ENCODE data around the gene WDR90.
A peak's percentile ranks its signal among the peaks of the same experiment; 100 is the strongest.

Gene WDR90

DNA sequence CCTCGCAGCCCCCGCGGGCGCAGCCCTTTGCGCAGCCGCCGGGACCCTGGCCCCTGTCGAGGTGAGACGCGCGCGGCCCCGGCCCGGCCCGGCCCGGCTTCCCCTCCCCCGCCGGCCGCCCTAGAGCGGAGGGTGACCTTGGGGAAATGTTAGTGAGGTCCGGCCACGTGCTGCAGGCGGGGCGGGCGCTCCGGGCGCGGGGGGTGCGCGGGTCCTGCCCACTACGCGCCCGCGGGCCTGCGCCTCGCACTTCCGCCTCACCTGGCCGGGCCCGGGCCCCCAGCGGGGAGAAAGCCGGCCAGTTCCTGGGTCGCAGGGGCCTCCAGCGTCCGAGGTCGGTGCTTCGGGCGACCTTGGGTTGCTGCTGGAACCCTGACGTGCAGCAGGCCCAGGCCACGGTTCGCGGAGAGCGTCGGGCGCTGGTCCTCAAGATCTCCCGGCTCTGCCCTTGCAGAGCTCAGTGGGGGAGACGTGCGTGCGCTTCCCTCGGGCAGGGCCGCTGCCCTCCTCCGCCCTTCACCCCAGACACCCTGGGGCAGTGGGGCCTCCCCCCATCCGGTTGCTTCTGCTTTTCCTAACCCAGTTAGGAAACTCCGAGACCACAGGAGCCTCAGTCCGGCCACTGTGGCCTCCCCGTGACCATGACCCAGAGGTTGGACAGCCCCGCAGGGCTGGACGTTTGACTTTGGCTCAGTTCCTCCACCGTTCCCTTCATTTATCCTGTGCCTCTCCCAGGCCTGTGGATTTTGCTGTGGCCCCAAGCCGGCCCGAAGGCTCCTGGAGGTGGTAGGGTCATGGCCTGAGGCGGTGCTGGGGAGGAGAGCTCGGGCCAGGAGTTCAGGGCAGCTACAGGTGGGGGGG lies 6.7 kb upstream of the WDR90 start (continued):
- TF ChIP-seq ZNF449 (tag by site-specific recombination; IDR thresholded peaks at IDR 0.05), result no peak
- TF ChIP-seq ZNF248 (tag by site-specific recombination; IDR thresholded peaks at IDR 0.05), result no peak
- no peak for TF ChIP-seq ZNF747 (tag by site-specific recombination; IDR thresholded peaks at IDR 0.05)
- TF ChIP-seq BCL11B (tag by site-specific recombination; IDR thresholded peaks at IDR 0.05; ENCODE audit: low read depth), result no peak; the same call in none of the 2 replicates
- no peak for TF ChIP-seq ZNF776 (tag by site-specific recombination; IDR thresholded peaks at IDR 0.05; ENCODE audit: borderline replicate concordance)
- TF ChIP-seq BCL6B (tag by site-specific recombination; IDR thresholded peaks at IDR 0.05), result no peak
- TF ChIP-seq ZNF239 (tag by site-specific recombination; IDR thresholded peaks at IDR 0.05), result no peak
- peak; percentile 45; the same call in 1 of the 2 replicates for TF ChIP-seq KLF8 (tag by site-specific recombination; IDR thresholded peaks at IDR 0.05)
- TF ChIP-seq ZNF555 (tag by site-specific recombination; conservative IDR thresholded peaks at IDR 0.05), result no peak
- TF ChIP-seq ZNF777 (tag by site-specific recombination; IDR thresholded peaks at IDR 0.05; ENCODE audit: borderline replicate concordance), result no peak
- no peak for TF ChIP-seq EGR2 (tag by site-specific recombination; IDR thresholded peaks at IDR 0.05; ENCODE audit: low read depth)
- no peak for TF ChIP-seq ZNF654 (tag by site-specific recombination; IDR thresholded peaks at IDR 0.05; ENCODE audit: low read depth)
- TF ChIP-seq, protein P1, sequence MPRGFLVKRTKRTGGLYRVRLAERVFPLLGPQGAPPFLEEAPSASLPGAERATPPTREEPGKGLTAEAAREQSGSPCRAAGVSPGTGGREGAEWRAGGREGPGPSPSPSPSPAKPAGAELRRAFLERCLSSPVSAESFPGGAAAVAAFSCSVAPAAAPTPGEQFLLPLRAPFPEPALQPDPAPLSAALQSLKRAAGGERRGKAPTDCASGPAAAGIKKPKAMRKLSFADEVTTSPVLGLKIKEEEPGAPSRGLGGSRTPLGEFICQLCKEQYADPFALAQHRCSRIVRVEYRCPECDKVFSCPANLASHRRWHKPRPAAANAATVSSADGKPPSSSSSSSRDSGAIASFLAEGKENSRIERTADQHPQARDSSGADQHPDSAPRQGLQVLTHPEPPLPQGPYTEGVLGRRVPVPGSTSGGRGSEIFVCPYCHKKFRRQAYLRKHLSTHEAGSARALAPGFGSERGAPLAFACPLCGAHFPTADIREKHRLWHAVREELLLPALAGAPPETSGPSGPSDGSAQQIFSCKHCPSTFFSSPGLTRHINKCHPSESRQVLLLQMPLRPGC (tag by site-specific recombination; IDR thresholded peaks at IDR 0.05), result no peak
- no peak; the same call in 1 of the 2 replicates for TF ChIP-seq ZNF600 (tag by site-specific recombination; IDR thresholded peaks at IDR 0.05)
- TF ChIP-seq GLI4 (tag by site-specific recombination; IDR thresholded peaks at IDR 0.05), result no peak
- peak; percentile 79 for TF ChIP-seq GLIS1 (tag by site-specific recombination; IDR thresholded peaks at IDR 0.05)
- TF ChIP-seq SALL2 (tag by site-specific recombination; IDR thresholded peaks at IDR 0.05; ENCODE audit: borderline replicate concordance), result no peak
- TF ChIP-seq ZNF157 (tag by site-specific recombination; IDR thresholded peaks at IDR 0.05), result no peak
- TF ChIP-seq ZNF292 (tag by site-specific recombination; IDR thresholded peaks at IDR 0.05; ENCODE audit: borderline replicate concordance, low read depth), result no peak
- TF ChIP-seq ZNF529 (tag by site-specific recombination; IDR thresholded peaks at IDR 0.05; ENCODE audit: insufficient replicate concordance), result no peak
- TF ChIP-seq, protein P2, sequence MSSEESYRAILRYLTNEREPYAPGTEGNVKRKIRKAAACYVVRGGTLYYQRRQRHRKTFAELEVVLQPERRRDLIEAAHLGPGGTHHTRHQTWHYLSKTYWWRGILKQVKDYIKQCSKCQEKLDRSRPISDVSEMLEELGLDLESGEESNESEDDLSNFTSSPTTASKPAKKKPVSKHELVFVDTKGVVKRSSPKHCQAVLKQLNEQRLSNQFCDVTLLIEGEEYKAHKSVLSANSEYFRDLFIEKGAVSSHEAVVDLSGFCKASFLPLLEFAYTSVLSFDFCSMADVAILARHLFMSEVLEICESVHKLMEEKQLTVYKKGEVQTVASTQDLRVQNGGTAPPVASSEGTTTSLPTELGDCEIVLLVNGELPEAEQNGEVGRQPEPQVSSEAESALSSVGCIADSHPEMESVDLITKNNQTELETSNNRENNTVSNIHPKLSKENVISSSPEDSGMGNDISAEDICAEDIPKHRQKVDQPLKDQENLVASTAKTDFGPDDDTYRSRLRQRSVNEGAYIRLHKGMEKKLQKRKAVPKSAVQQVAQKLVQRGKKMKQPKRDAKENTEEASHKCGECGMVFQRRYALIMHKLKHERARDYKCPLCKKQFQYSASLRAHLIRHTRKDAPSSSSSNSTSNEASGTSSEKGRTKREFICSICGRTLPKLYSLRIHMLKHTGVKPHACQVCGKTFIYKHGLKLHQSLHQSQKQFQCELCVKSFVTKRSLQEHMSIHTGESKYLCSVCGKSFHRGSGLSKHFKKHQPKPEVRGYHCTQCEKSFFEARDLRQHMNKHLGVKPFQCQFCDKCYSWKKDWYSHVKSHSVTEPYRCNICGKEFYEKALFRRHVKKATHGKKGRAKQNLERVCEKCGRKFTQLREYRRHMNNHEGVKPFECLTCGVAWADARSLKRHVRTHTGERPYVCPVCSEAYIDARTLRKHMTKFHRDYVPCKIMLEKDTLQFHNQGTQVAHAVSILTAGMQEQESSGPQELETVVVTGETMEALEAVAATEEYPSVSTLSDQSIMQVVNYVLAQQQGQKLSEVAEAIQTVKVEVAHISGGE (tag by site-specific recombination; conservative IDR thresholded peaks at IDR 0.05; ENCODE audit: low read depth), result no peak
- no peak for TF ChIP-seq ZSCAN5A (tag by site-specific recombination; IDR thresholded peaks at IDR 0.05)
- TF ChIP-seq, protein P3, sequence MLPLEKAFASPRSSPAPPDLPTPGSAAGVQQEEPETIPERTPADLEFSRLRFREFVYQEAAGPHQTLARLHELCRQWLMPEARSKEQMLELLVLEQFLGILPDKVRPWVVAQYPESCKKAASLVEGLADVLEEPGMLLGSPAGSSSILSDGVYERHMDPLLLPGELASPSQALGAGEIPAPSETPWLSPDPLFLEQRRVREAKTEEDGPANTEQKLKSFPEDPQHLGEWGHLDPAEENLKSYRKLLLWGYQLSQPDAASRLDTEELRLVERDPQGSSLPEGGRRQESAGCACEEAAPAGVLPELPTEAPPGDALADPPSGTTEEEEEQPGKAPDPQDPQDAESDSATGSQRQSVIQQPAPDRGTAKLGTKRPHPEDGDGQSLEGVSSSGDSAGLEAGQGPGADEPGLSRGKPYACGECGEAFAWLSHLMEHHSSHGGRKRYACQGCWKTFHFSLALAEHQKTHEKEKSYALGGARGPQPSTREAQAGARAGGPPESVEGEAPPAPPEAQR (tag by site-specific recombination; IDR thresholded peaks at IDR 0.05), result no peak
- TF ChIP-seq ZNF2 (tag by site-specific recombination; IDR thresholded peaks at IDR 0.05), result no peak
- no peak for TF ChIP-seq ZNF510 (tag by site-specific recombination; IDR thresholded peaks at IDR 0.05; ENCODE audit: insufficient replicate concordance)
- TF ChIP-seq ZSCAN23 (tag by site-specific recombination; IDR thresholded peaks at IDR 0.05), result no peak
- TF ChIP-seq ZIC2 (tag by site-specific recombination; IDR thresholded peaks at IDR 0.05), result peak; percentile 69
- TF ChIP-seq KLF1 (tag by site-specific recombination; IDR thresholded peaks at IDR 0.05), result no peak
- TF ChIP-seq ZBTB17 (tag by site-specific recombination; IDR thresholded peaks at IDR 0.05), result no peak

Measured in HEK293 (cell line).